ENCODE measurements around the gene RIBC2. TPM values are rescaled to one million over a fixed set of nuclear protein-coding genes. Genes with fewer than 3 reads are reported as not detected.
A peak's percentile ranks its signal among the peaks of the same experiment; 100 is the strongest.

The RIBC2 gene
- total and polyA plus RNA-seq, 2 donors from 2014 or later = 1.0 TPM; not detected in 1

- Histone ChIP-seq H3K9ac (ENCODE audit: low read length in 3 of 3) (no peak overlapping the region), H3K27ac (ENCODE audit: low read depth in 2 of 2, low read length in 2 of 2) (no peak overlapping the region), H3K36me3 (ENCODE audit: control insufficient read depth in 2 of 3, insufficient read depth in 3 of 3, low read length in 3 of 3) (no peaks in the 10 kb centered on the region), H3K4me3 (ENCODE audit: low read length in 3 of 3) (no peak overlapping the region), H3K9me3 (ENCODE audit: control insufficient read depth in 2 of 3, insufficient read depth in 1 of 3, low read length in 3 of 3) (no peaks in the 10 kb centered on the region), H3K4me1 (ENCODE audit: control insufficient read depth in 2 of 3, insufficient read depth in 2 of 3, low read depth in 1 of 3, low read length in 3 of 3) (peaks cover 0 to 3% (median 0%) of the 10 kb centered on the region in 3 donors), H3K27me3 (ENCODE audit: control insufficient read depth, insufficient read depth, low read length) (no peaks in the 10 kb centered on the region)
- intact Hi-C loops (cut with DNase I) = no loop called here
- TF ChIP-seq, protein P1, sequence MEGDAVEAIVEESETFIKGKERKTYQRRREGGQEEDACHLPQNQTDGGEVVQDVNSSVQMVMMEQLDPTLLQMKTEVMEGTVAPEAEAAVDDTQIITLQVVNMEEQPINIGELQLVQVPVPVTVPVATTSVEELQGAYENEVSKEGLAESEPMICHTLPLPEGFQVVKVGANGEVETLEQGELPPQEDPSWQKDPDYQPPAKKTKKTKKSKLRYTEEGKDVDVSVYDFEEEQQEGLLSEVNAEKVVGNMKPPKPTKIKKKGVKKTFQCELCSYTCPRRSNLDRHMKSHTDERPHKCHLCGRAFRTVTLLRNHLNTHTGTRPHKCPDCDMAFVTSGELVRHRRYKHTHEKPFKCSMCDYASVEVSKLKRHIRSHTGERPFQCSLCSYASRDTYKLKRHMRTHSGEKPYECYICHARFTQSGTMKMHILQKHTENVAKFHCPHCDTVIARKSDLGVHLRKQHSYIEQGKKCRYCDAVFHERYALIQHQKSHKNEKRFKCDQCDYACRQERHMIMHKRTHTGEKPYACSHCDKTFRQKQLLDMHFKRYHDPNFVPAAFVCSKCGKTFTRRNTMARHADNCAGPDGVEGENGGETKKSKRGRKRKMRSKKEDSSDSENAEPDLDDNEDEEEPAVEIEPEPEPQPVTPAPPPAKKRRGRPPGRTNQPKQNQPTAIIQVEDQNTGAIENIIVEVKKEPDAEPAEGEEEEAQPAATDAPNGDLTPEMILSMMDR (IDR thresholded peaks at IDR 0.05; ENCODE audit: borderline replicate concordance, extremely low read depth, insufficient read depth) = no peak
- DNase-seq (no peak), FAIRE-seq (no peak)
These were observed 52.1 kb downstream of the RIBC2 start for GRCh38 chr22:45465633-45466032.

DNA sequence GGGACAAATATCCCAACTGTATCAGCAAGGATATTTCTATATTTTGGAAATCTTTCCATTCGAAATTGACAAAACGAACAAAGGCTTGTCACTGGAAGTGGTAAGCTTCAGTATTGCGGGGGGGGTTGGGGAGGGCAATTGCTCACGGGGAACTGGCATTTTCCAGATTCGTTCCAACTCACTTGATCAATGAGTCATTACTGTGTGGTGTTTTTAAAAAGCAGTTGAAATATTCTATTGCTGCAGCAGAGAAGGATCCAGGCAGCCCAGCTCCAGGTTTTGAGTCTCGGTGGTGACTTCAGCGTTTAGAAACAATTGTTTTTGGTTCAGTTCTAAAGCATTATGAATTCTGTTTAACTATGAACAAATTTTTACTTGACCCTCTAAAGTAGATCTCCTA, 55.4 kb downstream of the RIBC2 start:
- peak overlapping the region in 1 of 2 donors; percentile 27 for H3K27ac ChIP-seq (ENCODE audit: low read depth in 2 of 2, low read length in 2 of 2)
- intact Hi-C loops (cut with DNase I) = no loop called here
- H3K36me3 ChIP-seq (ENCODE audit: control insufficient read depth in 2 of 3, insufficient read depth in 3 of 3, low read length in 3 of 3) = no peaks in the 10 kb centered on the region
- DNase-seq (peak in 2 of 5 donors; percentile 4 to 22), FAIRE-seq (no peak)
- no peaks in the 10 kb centered on the region for H3K9me3 ChIP-seq (ENCODE audit: control insufficient read depth in 2 of 3, insufficient read depth in 1 of 3, low read length in 3 of 3)
- TF ChIP-seq, protein P1 (IDR thresholded peaks at IDR 0.05; ENCODE audit: borderline replicate concordance, extremely low read depth, insufficient read depth) = no peak
- H3K27me3 ChIP-seq (ENCODE audit: control insufficient read depth, insufficient read depth, low read length) = no peaks in the 10 kb centered on the region
- H3K4me3 ChIP-seq (ENCODE audit: low read length in 3 of 3) = no peak overlapping the region
- no peak overlapping the region for H3K9ac ChIP-seq (ENCODE audit: low read length in 3 of 3)
- peaks cover 0 to 3% (median 0%) of the 10 kb centered on the region in 3 donors for H3K4me1 ChIP-seq (ENCODE audit: control insufficient read depth in 2 of 3, insufficient read depth in 2 of 3, low read depth in 1 of 3, low read length in 3 of 3)

DNA sequence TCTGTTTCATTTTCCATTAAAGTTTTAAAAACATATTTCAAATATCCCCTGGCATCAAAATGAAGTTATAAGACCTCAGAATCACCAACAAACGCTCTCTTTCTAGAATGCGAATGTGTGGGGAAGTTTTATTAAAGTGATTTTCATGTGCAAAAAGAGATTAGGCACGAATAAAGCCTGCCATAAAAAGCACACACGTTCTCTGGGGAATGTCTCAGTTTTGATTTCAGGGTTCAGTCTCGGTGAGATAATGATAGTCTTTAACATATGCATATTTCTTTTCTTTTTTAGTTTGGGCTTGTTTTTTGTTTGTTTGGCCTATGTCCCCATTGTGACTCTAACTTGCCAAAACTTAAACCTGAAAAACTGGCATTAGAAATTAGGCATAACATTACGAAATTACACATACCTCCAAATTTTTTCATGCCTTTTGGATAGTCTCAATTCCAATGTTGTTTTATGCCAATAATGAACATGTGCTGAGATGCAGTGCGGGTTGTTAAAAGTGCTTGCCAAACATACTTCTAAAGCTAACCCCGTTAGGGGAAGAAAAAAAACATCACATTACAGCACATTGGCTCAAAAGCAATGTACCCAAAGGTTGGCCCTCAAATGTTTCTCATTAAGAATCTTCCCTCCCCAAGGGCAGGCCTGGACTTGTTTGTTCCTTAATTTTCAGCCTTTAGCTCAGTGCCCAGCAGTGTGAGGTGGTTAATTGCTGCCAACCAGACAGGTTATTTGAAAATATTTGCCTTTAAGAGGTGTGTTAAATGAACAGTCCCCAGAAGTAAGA, 56.0 kb downstream of the RIBC2 start:
- intact Hi-C loops (cut with DNase I) = no loop called here
- no peaks in the 10 kb centered on the region for H3K27me3 ChIP-seq (ENCODE audit: control insufficient read depth, insufficient read depth, low read length)
- DNase-seq = peak in 3 of 5 donors; percentile 0 to 23 (median 2)
- peak overlapping the region; percentile 27 to 65 for H3K27ac ChIP-seq (ENCODE audit: low read depth in 2 of 2, low read length in 2 of 2)
- H3K9ac ChIP-seq (ENCODE audit: low read length in 3 of 3) = no peak overlapping the region
- TF ChIP-seq, protein P1 (IDR thresholded peaks at IDR 0.05; ENCODE audit: borderline replicate concordance, extremely low read depth, insufficient read depth) = no peak
- peaks cover 0 to 3% (median 0%) of the 10 kb centered on the region in 3 donors for H3K4me1 ChIP-seq (ENCODE audit: control insufficient read depth in 2 of 3, insufficient read depth in 2 of 3, low read depth in 1 of 3, low read length in 3 of 3)
- H3K36me3 ChIP-seq (ENCODE audit: control insufficient read depth in 2 of 3, insufficient read depth in 3 of 3, low read length in 3 of 3) = no peaks in the 10 kb centered on the region
- FAIRE-seq = no peak
- H3K9me3 ChIP-seq (ENCODE audit: control insufficient read depth in 2 of 3, insufficient read depth in 1 of 3, low read length in 3 of 3) = no peaks in the 10 kb centered on the region
- H3K4me3 ChIP-seq (ENCODE audit: low read length in 3 of 3) = no peak overlapping the region

Data from kidney (tissue), 14 donors.